ENCODE data around the gene ENTPD8. TPM values are rescaled to one million over a fixed set of nuclear protein-coding genes. Genes with fewer than 3 reads are reported as not detected.
"Not testable (repeated sequence)": the region's sequence is repeated elsewhere in the genome, so short reads cannot be mapped to it uniquely, and the experiment has no call there.

ENTPD8 gene
- total and polyA plus RNA-seq, 3 experiments from 2014 or later: not detected

GRCh38 chr9:137387114-137387890, 53.9 kb downstream of the ENTPD8 start:
- H3K9me3 Mint-ChIP-seq: no peaks in the 10 kb centered on the region
- CTCF ChIA-PET: no interaction called here
- H3K4me3 ChIP-seq (ENCODE audit: low read length): no peak overlapping the region

GRCh38 chr9:137386507-137387113, 54.5 kb downstream of the ENTPD8 start:
- H3K4me3 ChIP-seq (ENCODE audit: low read length); H3K36me3 Mint-ChIP-seq; H3K9me3 ChIP-seq (ENCODE audit: low read length); H3K4me3 Mint-ChIP-seq; H3K9me3 Mint-ChIP-seq; DNase-seq; H3K27ac ChIP-seq (ENCODE audit: low read depth, low read length); CTCF ChIA-PET; H3K27me3 Mint-ChIP-seq; H3K36me3 ChIP-seq (ENCODE audit: insufficient read depth, low read length); POLR2A ChIA-PET; H3K27me3 ChIP-seq (ENCODE audit: insufficient read depth, low read length, poor library complexity, severe bottlenecking): not testable (repeated sequence)
- peaks cover 12% of the 10 kb centered on the region for H3K4me1 ChIP-seq (ENCODE audit: insufficient read depth, low read length)
- peak overlapping the region in 1 of 8 donors; percentile 23 for H3K27ac Mint-ChIP-seq
- H3K4me1 Mint-ChIP-seq: peaks cover 0 to 18% (median 3%) of the 10 kb centered on the region in 3 donors

More at GRCh38 chr9:137387114-137387890, 53.9 kb downstream of the ENTPD8 start:
- peak overlapping the region in 1 of 7 donors; percentile 32 for H3K4me3 Mint-ChIP-seq
- H3K27ac Mint-ChIP-seq: peak overlapping the region in 2 of 8 donors; percentile 29 to 63
- H3K27ac ChIP-seq (ENCODE audit: low read depth, low read length): no peak overlapping the region
- peaks cover 0 to 15% (median 3%) of the 10 kb centered on the region in 3 donors for H3K36me3 Mint-ChIP-seq
- no peaks in the 10 kb centered on the region for H3K36me3 ChIP-seq (ENCODE audit: insufficient read depth, low read length)
- peak in 1 of 5 donors; percentile 53 for DNase-seq
- peaks cover 0 to 18% (median 3%) of the 10 kb centered on the region in 3 donors for H3K4me1 Mint-ChIP-seq
- no peaks in the 10 kb centered on the region for H3K27me3 ChIP-seq (ENCODE audit: insufficient read depth, low read length, poor library complexity, severe bottlenecking)
- H3K27me3 Mint-ChIP-seq: no peaks in the 10 kb centered on the region
- peaks cover 12% of the 10 kb centered on the region for H3K4me1 ChIP-seq (ENCODE audit: insufficient read depth, low read length)
- H3K9me3 ChIP-seq (ENCODE audit: low read length): no peaks in the 10 kb centered on the region
- POLR2A ChIA-PET: no interaction called here

GRCh38 chr9:137385061-137385655, 56.0 kb downstream of the ENTPD8 start:
- ChIA-PET CTCF (no interaction called here), POLR2A (no interaction called here)
- no peaks in the 10 kb centered on the region for H3K36me3 ChIP-seq (ENCODE audit: insufficient read depth, low read length)
- H3K4me3 ChIP-seq (ENCODE audit: low read length): no peak overlapping the region
- H3K27ac ChIP-seq (ENCODE audit: low read depth, low read length): no peak overlapping the region
- Mint-ChIP-seq H3K4me1 (peaks cover 0 to 14% (median 0%) of the 10 kb centered on the region in 3 donors), H3K27me3 (no peaks in the 10 kb centered on the region), H3K9me3 (no peaks in the 10 kb centered on the region), H3K36me3 (peaks cover 0 to 5% (median 3%) of the 10 kb centered on the region in 3 donors), H3K4me3 (no peak overlapping the region), H3K27ac (no peak overlapping the region)
- no peaks in the 10 kb centered on the region for H3K9me3 ChIP-seq (ENCODE audit: low read length)
- H3K4me1 ChIP-seq (ENCODE audit: insufficient read depth, low read length): peaks cover 12% of the 10 kb centered on the region
- H3K27me3 ChIP-seq (ENCODE audit: insufficient read depth, low read length, poor library complexity, severe bottlenecking): no peaks in the 10 kb centered on the region
- DNase-seq: no peak

Other genes starting within 250 kb of the ENTPD8 start
- 10 to 100 TPM; 14.1 to 15.1 TPM for gene TPRN, start 240.6 kb downstream of the ENTPD8 start, total RNA-seq
- 0.76 TPM for gene TPRN, start 240.6 kb downstream of the ENTPD8 start, polyA plus RNA-seq
- gene TMEM203, start 235.7 kb downstream of the ENTPD8 start, total RNA-seq: 10 to 100 TPM; 51.5 to 53.9 TPM
- 134 TPM for gene TMEM203, start 235.7 kb downstream of the ENTPD8 start, polyA plus RNA-seq
- 10 to 100 TPM; 45.1 to 47.4 TPM for gene NDOR1, start 235.7 kb downstream of the ENTPD8 start, total RNA-seq
- 9.9 TPM for gene NDOR1, start 235.7 kb downstream of the ENTPD8 start, polyA plus RNA-seq
- 1 to 10 TPM; 2.7 to 3.3 TPM for gene RNF208, start 219.1 kb downstream of the ENTPD8 start, total RNA-seq
- not detected for gene RNF208, start 219.1 kb downstream of the ENTPD8 start, polyA plus RNA-seq
- under 1 TPM; 0.58 to 0.66 TPM for gene CYSRT1, start 216.2 kb downstream of the ENTPD8 start, total RNA-seq
- gene CYSRT1, start 216.2 kb downstream of the ENTPD8 start, polyA plus RNA-seq: 0.32 TPM
- not detected for gene RNF224, start 213.9 kb downstream of the ENTPD8 start, total RNA-seq
- gene RNF224, start 213.9 kb downstream of the ENTPD8 start, polyA plus RNA-seq: not detected
- gene SLC34A3, start 210.5 kb downstream of the ENTPD8 start, total RNA-seq: not detected
- not detected for gene SLC34A3, start 210.5 kb downstream of the ENTPD8 start, polyA plus RNA-seq
- 100 to 1,000 TPM; 322 to 331 TPM for gene TUBB4B, start 200.1 kb downstream of the ENTPD8 start, total RNA-seq
- gene TUBB4B, start 200.1 kb downstream of the ENTPD8 start, polyA plus RNA-seq: 64.6 TPM
- under 1 TPM; 0.27 to 0.28 TPM for gene STPG3, start 190.1 kb downstream of the ENTPD8 start, total RNA-seq
- not detected for gene STPG3, start 190.1 kb downstream of the ENTPD8 start, polyA plus RNA-seq
- gene NELFB, start 186.0 kb downstream of the ENTPD8 start, total RNA-seq: 10 to 100 TPM; 67.5 to 72.0 TPM
- 34.8 TPM for gene NELFB, start 186.0 kb downstream of the ENTPD8 start, polyA plus RNA-seq
- 1 to 10 TPM; 3.3 to 3.9 TPM for gene TOR4A, start 163.6 kb downstream of the ENTPD8 start, total RNA-seq
- gene TOR4A, start 163.6 kb downstream of the ENTPD8 start, polyA plus RNA-seq: 1.8 TPM
- 1 to 10 TPM; 1.9 to 2.3 TPM for gene NRARP, start 139.1 kb downstream of the ENTPD8 start, total RNA-seq
- gene NRARP, start 139.1 kb downstream of the ENTPD8 start, polyA plus RNA-seq: not detected
- gene EXD3, start 18.2 kb downstream of the ENTPD8 start, total RNA-seq: 1 to 10 TPM; 4.8 to 6.6 TPM
- gene EXD3, start 18.2 kb downstream of the ENTPD8 start, polyA plus RNA-seq: 6.7 TPM
- under 1 TPM; 0.66 to 0.74 TPM for gene NOXA1, start 18.0 kb downstream of the ENTPD8 start, total RNA-seq
- gene NOXA1, start 18.0 kb downstream of the ENTPD8 start, polyA plus RNA-seq: 1.3 TPM
- 10 to 100 TPM; 40.9 to 42.8 TPM for gene NSMF, start 18.0 kb upstream of the ENTPD8 start, total RNA-seq
- gene NSMF, start 18.0 kb upstream of the ENTPD8 start, polyA plus RNA-seq: 15.4 TPM
- gene PNPLA7, start 109.0 kb upstream of the ENTPD8 start, total RNA-seq: 1 to 10 TPM; 2.0 to 2.4 TPM
- 0.79 TPM for gene PNPLA7, start 109.0 kb upstream of the ENTPD8 start, polyA plus RNA-seq
- 10 to 100 TPM; 65.9 to 68.2 TPM for gene MRPL41, start 110.5 kb upstream of the ENTPD8 start, total RNA-seq
- gene MRPL41, start 110.5 kb upstream of the ENTPD8 start, polyA plus RNA-seq: 44.9 TPM
- gene DPH7, start 137.6 kb upstream of the ENTPD8 start, total RNA-seq: 10 to 100 TPM; 37.3 to 38.2 TPM
- gene DPH7, start 137.6 kb upstream of the ENTPD8 start, polyA plus RNA-seq: 31.3 TPM
- 10 to 100 TPM; 71.2 to 72.5 TPM for gene ZMYND19, start 149.2 kb upstream of the ENTPD8 start, total RNA-seq
- gene ZMYND19, start 149.2 kb upstream of the ENTPD8 start, polyA plus RNA-seq: 11.2 TPM
- gene ARRDC1, start 164.3 kb upstream of the ENTPD8 start, total RNA-seq: 10 to 100 TPM; 30.8 to 35.2 TPM
- gene ARRDC1, start 164.3 kb upstream of the ENTPD8 start, polyA plus RNA-seq: 54.4 TPM
- gene EHMT1, start 177.6 kb upstream of the ENTPD8 start, total RNA-seq: 10 to 100 TPM; 68.9 to 74.6 TPM
- gene EHMT1, start 177.6 kb upstream of the ENTPD8 start, polyA plus RNA-seq: 37.0 TPM